Smooth muscle cell (in vitro differentiated cells): ENCODE data around the gene PDE6G. TPM values are rescaled to one million over a fixed set of nuclear protein-coding genes. Genes with fewer than 3 reads are reported as not detected.

Source experiments
- DNase-seq: peaks from one replicate; lab custom pipeline; 2025; ENCODE audit not compliant: unreplicated experiment; lab: John Stamatoyannopoulos, UW
- H2AFZ ChIP-seq: fragments of 200-600 bp; sonication (generic); 2 replicates; pipeline ENCODE4 v1.6.0; 2016; ENCODE audit warnings: antibody characterized with exemption, low read depth, mild to moderate bottlenecking
- H3F3A ChIP-seq: fragments of 200-600 bp; sonication (generic); 2 replicates; pipeline ENCODE4 v1.6.0; 2017; ENCODE audit warnings: antibody characterized with exemption, low read depth
- H3K27ac ChIP-seq: fragments of 200-600 bp; sonication (generic); 2 replicates; pipeline ENCODE4 v1.5.1; 2016; ENCODE audit warnings: low read depth, mild to moderate bottlenecking
- H3K27me3 ChIP-seq: fragments of 200-600 bp; sonication (generic); 2 replicates; pipeline ENCODE4 v1.6.1; 2016; ENCODE audit warnings: low read depth, mild to moderate bottlenecking
- H3K36me3 ChIP-seq: fragments of 200-600 bp; sonication (generic); 2 replicates; pipeline ENCODE4 v1.5.1; 2016; ENCODE audit warnings: low read depth
- H3K4me1 ChIP-seq: fragments of 200-600 bp; sonication (generic); 2 replicates; pipeline ENCODE4 v1.5.1; 2016; ENCODE audit warnings: low read depth
- H3K4me2 ChIP-seq: fragments of 200-600 bp; sonication (generic); 2 replicates; pipeline ENCODE4 v1.6.0; 2016; ENCODE audit warnings: mild to moderate bottlenecking
- H3K4me3 ChIP-seq: fragments of 200-600 bp; sonication (generic); 2 replicates; pipeline ENCODE4 v1.5.1; 2016; ENCODE audit warnings: mild to moderate bottlenecking
- H3K79me2 ChIP-seq: fragments of 200-600 bp; sonication (generic); 2 replicates; pipeline ENCODE4 v1.6.0; 2016; ENCODE audit warnings: low read depth, mild to moderate bottlenecking
- H3K9ac ChIP-seq: fragments of 200-600 bp; sonication (generic); 2 replicates; pipeline ENCODE4 v1.6.0; 2016; ENCODE audit warnings: low read depth
- H3K9me3 ChIP-seq: fragments of 200-600 bp; sonication (generic); replicated peaks from 2 replicates; pipeline ENCODE4 v1.5.1; 2016; ENCODE audit warnings: low read depth
- H4K20me1 ChIP-seq: fragments of 200-600 bp; sonication (generic); 2 replicates; pipeline ENCODE4 v1.6.0; 2016; ENCODE audit warnings: low read depth
- CTCF ChIP-seq: fragments of 200-600 bp; sonication (generic); IDR thresholded peaks from 2 replicates; pipeline ENCODE4 v1.5.1; 2017; ENCODE audit warnings: borderline replicate concordance, mild to moderate bottlenecking, antibody characterized with exemption; ENCODE audit not compliant: insufficient read depth, poor library complexity, severe bottlenecking
- WGBS: methylation state at CpG from one replicate; pipeline ENCODE4 v1.1.7; 2016; ENCODE audit warnings: low lambda C conversion rate; 5-methylcytosine and 5-hydroxymethylcytosine counted together
- polyA plus RNA-seq: library from polyadenylated mRNA; unstranded; fragments of >200 nt; fragmentation: Nextera tagmentation; extraction: Ambion mirVana; gene quantifications from 2 replicates; pipeline ENCODE4 v1.2.1, GENCODE V29; 2016
- total RNA-seq: library from RNA; depleted of rRNA; stranded (reverse); fragments of >200 nt; gene quantifications from 2 replicates; pipeline ENCODE4 v1.2.3, GENCODE V29; 2014

Gene PDE6G
- total and polyA plus RNA-seq, 2 experiments from 2014 or later = 3.2 to 14.5 TPM

- no peak for TF ChIP-seq CTCF
- Histone ChIP-seq H3F3A (no peaks in the 10 kb centered on the region), H3K79me2 (peaks cover 71% of the 10 kb centered on the region), H4K20me1 (peaks cover 37% of the 10 kb centered on the region), H3K27me3 (no peaks in the 10 kb centered on the region), H3K9ac (peak overlapping the region; percentile 98), H3K27ac (peak overlapping the region; percentile 98), H3K4me1 (peaks cover 18% of the 10 kb centered on the region), H3K4me2 (peak overlapping the region; percentile 97), H2AFZ (peak overlapping the region; percentile 91), H3K4me3 (peak overlapping the region; percentile 98), H3K9me3 (no peaks in the 10 kb centered on the region), H3K36me3 (no peaks in the 10 kb centered on the region)
- no peak for DNase-seq
- 45% methylated on average over 19 of the region's 19 CpGs for WGBS
Observed at GRCh38 chr17:81682565-81683207, 26.3 kb upstream of the PDE6G start.

- 96% methylated on average over 17 of the region's 17 CpGs for WGBS
- peaks cover 61% of the 10 kb centered on the region for H3K79me2 ChIP-seq
- H3K4me2 ChIP-seq = no peak overlapping the region
Observed at GRCh38 chr17:81681672-81682071, 25.3 kb upstream of the PDE6G start.

GRCh38 chr17:81680150-81680549, 23.8 kb upstream of the PDE6G start:
- H3K79me2 ChIP-seq = peaks cover 46% of the 10 kb centered on the region
- H3K27me3 ChIP-seq = no peaks in the 10 kb centered on the region
- H3K27ac ChIP-seq = no peak overlapping the region
- H3K4me1 ChIP-seq = peaks cover 15% of the 10 kb centered on the region
- no peak overlapping the region for H2AFZ ChIP-seq
- 94% methylated on average over 11 of the region's 11 CpGs for WGBS
- no peak for TF ChIP-seq CTCF
- H4K20me1 ChIP-seq = peaks cover 16% of the 10 kb centered on the region
- no peaks in the 10 kb centered on the region for H3K9me3 ChIP-seq
- no peak for DNase-seq
- peaks cover 3% of the 10 kb centered on the region for H3F3A ChIP-seq
- H3K9ac ChIP-seq = no peak overlapping the region
- H3K36me3 ChIP-seq = no peaks in the 10 kb centered on the region
- no peak overlapping the region for H3K4me3 ChIP-seq
- H3K4me2 ChIP-seq = no peak overlapping the region

More at GRCh38 chr17:81681672-81682071, 25.3 kb upstream of the PDE6G start:
- Histone ChIP-seq H3K36me3 (no peaks in the 10 kb centered on the region), H2AFZ (no peak overlapping the region), H3K4me3 (no peak overlapping the region), H4K20me1 (peaks cover 27% of the 10 kb centered on the region), H3K4me1 (peaks cover 18% of the 10 kb centered on the region), H3K27me3 (no peaks in the 10 kb centered on the region), H3K9me3 (no peaks in the 10 kb centered on the region), H3F3A (no peaks in the 10 kb centered on the region), H3K9ac (no peak overlapping the region), H3K27ac (no peak overlapping the region)
- no peak for DNase-seq
- no peak for TF ChIP-seq CTCF

GRCh38 chr17:81676906-81677305, 20.6 kb upstream of the PDE6G start:
- no peak overlapping the region for H3K4me2 ChIP-seq
- H3F3A ChIP-seq = peaks cover 8% of the 10 kb centered on the region
- no peaks in the 10 kb centered on the region for H3K36me3 ChIP-seq
- H2AFZ ChIP-seq = no peak overlapping the region
- no peaks in the 10 kb centered on the region for H3K4me1 ChIP-seq
- H3K9ac ChIP-seq = no peak overlapping the region
- H4K20me1 ChIP-seq = peaks cover 4% of the 10 kb centered on the region
- DNase-seq = no peak
- WGBS = 96% methylated on average over 17 of the region's 17 CpGs
- peaks cover 17% of the 10 kb centered on the region for H3K79me2 ChIP-seq
- H3K27ac ChIP-seq = no peak overlapping the region
- no peaks in the 10 kb centered on the region for H3K9me3 ChIP-seq
- H3K4me3 ChIP-seq = no peak overlapping the region
- TF ChIP-seq CTCF = no peak
- no peaks in the 10 kb centered on the region for H3K27me3 ChIP-seq
